Astrocyte (in vitro differentiated cells and primary cell): Measurements from ENCODE around the gene GGT5. TPM values are rescaled to one million over a fixed set of nuclear protein-coding genes. Genes with fewer than 3 reads are reported as not detected.
"Not testable (repeated sequence)": the region's sequence is repeated elsewhere in the genome, so short reads cannot be mapped to it uniquely, and the experiment has no call there.

ENCODE experiments used
- DNase-seq: peaks from one replicate; pipeline ENCODE4 v3.0.0-alpha.2; 2010; ENCODE audit warnings: low read depth
- FAIRE-seq: peaks from 2 replicates; lab custom pipeline; 2011; peaks lifted over from hg19 to GRCh38; lab: Jason Lieb, UNC
- H2AFZ ChIP-seq: 2 replicates; pipeline ENCODE4 v1.6.0; 2012; ENCODE audit warnings: low read depth, low read length, inconsistent platforms
- H3K27ac ChIP-seq: 2 replicates; pipeline ENCODE4 v1.5.1; 2011; ENCODE audit warnings: low read depth, low read length, inconsistent platforms
- H3K27me3 ChIP-seq: 2 replicates; pipeline ENCODE4 v1.6.0; 2011; ENCODE audit warnings: low read length, inconsistent platforms; ENCODE audit not compliant: insufficient read depth
- H3K36me3 ChIP-seq: 2 replicates; pipeline ENCODE4 v1.5.1; 2011; ENCODE audit warnings: low read length, inconsistent platforms; ENCODE audit not compliant: insufficient read depth
- H3K4me1 ChIP-seq: 2 replicates; pipeline ENCODE4 v1.5.1; 2011; ENCODE audit warnings: low read length, inconsistent platforms; ENCODE audit not compliant: insufficient read depth
- H3K4me2 ChIP-seq: 2 replicates; pipeline ENCODE4 v1.6.0; 2012; ENCODE audit warnings: low read length, inconsistent platforms
- H3K4me3 ChIP-seq: 2 replicates; pipeline ENCODE4 v1.5.1; 2011; ENCODE audit warnings: low read depth, mild to moderate bottlenecking, low read length, inconsistent platforms; ENCODE audit not compliant: insufficient read depth
- H3K79me2 ChIP-seq: 2 replicates; pipeline ENCODE4 v1.6.0; 2012; ENCODE audit warnings: mild to moderate bottlenecking, low read length, inconsistent platforms; ENCODE audit not compliant: insufficient read depth
- H3K9ac ChIP-seq: 2 replicates; pipeline ENCODE4 v1.6.0; 2012; ENCODE audit warnings: mild to moderate bottlenecking, low read length, inconsistent platforms
- H3K9me3 ChIP-seq: 2 replicates; pipeline ENCODE4 v1.5.1; 2012; ENCODE audit warnings: low read depth, mild to moderate bottlenecking, low read length, inconsistent platforms; ENCODE audit not compliant: insufficient read depth
- H4K20me1 ChIP-seq: 2 replicates; pipeline ENCODE4 v1.6.0; 2012; ENCODE audit warnings: low read length, inconsistent platforms; ENCODE audit not compliant: insufficient read depth
- H3K27ac Mint-ChIP-seq: one replicate; pipeline ENCODE4 v1.8.0; 2021; ENCODE audit warnings: mild to moderate bottlenecking, mixed read lengths; ENCODE audit not compliant: unreplicated experiment
- H3K27me3 Mint-ChIP-seq: one replicate; pipeline ENCODE4 v1.8.0; 2021; ENCODE audit warnings: low read depth, mixed read lengths; ENCODE audit not compliant: unreplicated experiment
- H3K36me3 Mint-ChIP-seq: one replicate; pipeline ENCODE4 v1.8.0; 2021; ENCODE audit warnings: low read depth, mixed read lengths; ENCODE audit not compliant: unreplicated experiment
- H3K4me1 Mint-ChIP-seq: one replicate; pipeline ENCODE4 v1.8.0; 2021; ENCODE audit warnings: low read depth, mixed read lengths; ENCODE audit not compliant: unreplicated experiment
- H3K4me3 Mint-ChIP-seq: one replicate; pipeline ENCODE4 v1.8.0; 2021; ENCODE audit warnings: mild to moderate bottlenecking, moderate library complexity, mixed read lengths; ENCODE audit not compliant: unreplicated experiment
- H3K9me3 Mint-ChIP-seq: one replicate; pipeline ENCODE4 v1.8.0; 2021; ENCODE audit warnings: mild to moderate bottlenecking, mixed read lengths; ENCODE audit not compliant: unreplicated experiment
- EZH2 ChIP-seq: IDR thresholded peaks from 2 replicates; pipeline ENCODE4 v1.6.1; 2012; ENCODE audit warnings: mild to moderate bottlenecking, low read length, inconsistent platforms; ENCODE audit not compliant: insufficient read depth
- total RNA-seq: library from RNA; stranded (reverse); gene quantifications from 2 replicates; pipeline ENCODE4 v1.2.1, GENCODE V29; 2021
- TF ChIP-seq, protein P1 (sequence below): IDR thresholded peaks from 2 replicates; pipeline ENCODE4 v1.5.1; 2011; ENCODE audit warnings: low read depth, mild to moderate bottlenecking, inconsistent platforms, low read length, moderate library complexity; ENCODE audit not compliant: insufficient read depth

GGT5 gene
- total RNA-seq, 1 donor from 2014 or later, result 0.64 TPM

DNA sequence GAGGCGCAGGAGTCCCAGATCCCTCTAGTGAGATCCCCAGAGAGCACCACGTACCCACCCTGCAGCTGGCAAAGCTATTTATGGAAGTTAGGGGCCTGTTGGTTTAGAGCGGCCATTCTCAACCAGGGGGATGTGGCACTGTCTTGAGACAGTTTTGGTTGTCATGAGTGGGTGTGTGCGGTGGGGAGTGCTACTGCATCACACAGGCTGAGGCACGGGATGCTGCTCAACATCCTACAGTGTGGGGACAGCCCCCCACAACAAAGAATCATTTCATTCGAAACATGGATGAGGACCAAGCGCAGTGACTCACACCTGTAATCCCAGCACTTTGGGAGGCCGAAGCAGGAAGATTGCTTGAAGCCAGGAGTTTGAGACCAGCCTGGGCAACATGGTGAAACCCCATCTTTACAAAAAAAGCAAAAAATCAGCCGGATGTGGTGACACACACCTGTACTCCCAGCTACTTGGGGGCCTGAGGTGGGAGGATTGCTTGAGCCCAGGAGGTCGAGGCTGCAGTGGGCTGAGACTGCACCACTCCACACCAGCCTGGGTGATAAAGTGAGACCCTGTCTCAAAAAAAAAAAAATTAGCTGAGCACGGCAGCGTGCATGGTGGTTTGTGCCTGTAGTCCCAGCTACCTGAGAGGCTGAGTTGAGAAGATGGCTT lies 28.2 kb downstream of the GGT5 start:
- Histone ChIP-seq H3K4me3 (no peak overlapping the region), H3K36me3 (no peaks in the 10 kb centered on the region), H3K4me1 (no peaks in the 10 kb centered on the region), H4K20me1 (no peaks in the 10 kb centered on the region), H2AFZ (no peak overlapping the region), H3K9ac (no peak overlapping the region), H3K4me2 (no peak overlapping the region), H3K27ac (no peak overlapping the region), H3K79me2 (no peaks in the 10 kb centered on the region), H3K9me3 (no peaks in the 10 kb centered on the region), H3K27me3 (no peaks in the 10 kb centered on the region)
- no peaks in the 10 kb centered on the region for H3K4me1 Mint-ChIP-seq
- H3K36me3 Mint-ChIP-seq, result peaks cover 7% of the 10 kb centered on the region
- peaks cover 12% of the 10 kb centered on the region for H3K9me3 Mint-ChIP-seq
- FAIRE-seq, result no peak
- H3K27me3 Mint-ChIP-seq, result peaks cover 12% of the 10 kb centered on the region
- TF ChIP-seq, protein P1, sequence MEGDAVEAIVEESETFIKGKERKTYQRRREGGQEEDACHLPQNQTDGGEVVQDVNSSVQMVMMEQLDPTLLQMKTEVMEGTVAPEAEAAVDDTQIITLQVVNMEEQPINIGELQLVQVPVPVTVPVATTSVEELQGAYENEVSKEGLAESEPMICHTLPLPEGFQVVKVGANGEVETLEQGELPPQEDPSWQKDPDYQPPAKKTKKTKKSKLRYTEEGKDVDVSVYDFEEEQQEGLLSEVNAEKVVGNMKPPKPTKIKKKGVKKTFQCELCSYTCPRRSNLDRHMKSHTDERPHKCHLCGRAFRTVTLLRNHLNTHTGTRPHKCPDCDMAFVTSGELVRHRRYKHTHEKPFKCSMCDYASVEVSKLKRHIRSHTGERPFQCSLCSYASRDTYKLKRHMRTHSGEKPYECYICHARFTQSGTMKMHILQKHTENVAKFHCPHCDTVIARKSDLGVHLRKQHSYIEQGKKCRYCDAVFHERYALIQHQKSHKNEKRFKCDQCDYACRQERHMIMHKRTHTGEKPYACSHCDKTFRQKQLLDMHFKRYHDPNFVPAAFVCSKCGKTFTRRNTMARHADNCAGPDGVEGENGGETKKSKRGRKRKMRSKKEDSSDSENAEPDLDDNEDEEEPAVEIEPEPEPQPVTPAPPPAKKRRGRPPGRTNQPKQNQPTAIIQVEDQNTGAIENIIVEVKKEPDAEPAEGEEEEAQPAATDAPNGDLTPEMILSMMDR, result no peak
- no peak for TF ChIP-seq EZH2
- no peak for DNase-seq
- H3K27ac Mint-ChIP-seq, result no peak overlapping the region
- no peak overlapping the region for H3K4me3 Mint-ChIP-seq

GRCh38 chr22:24214467-24215285 lies 30.2 kb downstream of the GGT5 start:
- Mint-ChIP-seq H3K36me3 (peaks cover 7% of the 10 kb centered on the region), H3K4me1 (no peaks in the 10 kb centered on the region), H3K27me3 (peaks cover 8% of the 10 kb centered on the region), H3K27ac (no peak overlapping the region), H3K4me3 (no peak overlapping the region), H3K9me3 (peaks cover 9% of the 10 kb centered on the region)
- H4K20me1 ChIP-seq, result no peaks in the 10 kb centered on the region
- H3K9ac ChIP-seq, result no peak overlapping the region
- no peak overlapping the region for H2AFZ ChIP-seq
- no peaks in the 10 kb centered on the region for H3K27me3 ChIP-seq
- H3K36me3 ChIP-seq, result no peaks in the 10 kb centered on the region
- TF ChIP-seq EZH2, result no peak
- TF ChIP-seq, protein P1, result no peak
- no peak for DNase-seq
- no peak for FAIRE-seq
- peaks cover 2% of the 10 kb centered on the region for H3K4me1 ChIP-seq
- no peaks in the 10 kb centered on the region for H3K79me2 ChIP-seq
- no peak overlapping the region for H3K4me3 ChIP-seq
- H3K27ac ChIP-seq, result no peak overlapping the region
- no peak overlapping the region for H3K4me2 ChIP-seq
- H3K9me3 ChIP-seq, result no peaks in the 10 kb centered on the region

DNA sequence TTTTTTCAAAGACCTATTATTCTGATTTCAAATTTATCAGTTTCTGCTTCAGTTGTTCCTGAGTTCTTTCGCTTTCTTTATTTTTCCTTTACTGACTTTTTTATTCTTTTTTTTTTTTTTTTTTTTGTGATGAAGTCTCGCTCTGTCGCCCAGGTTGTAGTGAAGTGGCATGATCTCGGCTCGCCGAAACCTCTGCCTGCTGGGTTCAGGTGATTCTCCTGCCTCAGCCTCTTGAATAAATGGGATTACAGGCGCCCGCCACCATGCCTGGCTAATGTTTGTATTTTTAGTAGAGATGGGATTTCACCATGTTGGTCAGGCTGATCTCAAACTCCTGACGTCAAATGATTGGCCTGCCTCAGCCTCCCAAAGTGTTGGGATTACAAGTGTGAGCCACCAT lies 31.8 kb downstream of the GGT5 start:
- DNase-seq, H3K79me2 ChIP-seq, H3K27ac Mint-ChIP-seq, H2AFZ ChIP-seq, FAIRE-seq, H3K27ac ChIP-seq, H3K4me2 ChIP-seq, H4K20me1 ChIP-seq, H3K9me3 ChIP-seq, H3K4me1 Mint-ChIP-seq, H3K4me3 Mint-ChIP-seq, H3K4me3 ChIP-seq, H3K9ac ChIP-seq, H3K4me1 ChIP-seq, H3K9me3 Mint-ChIP-seq, H3K36me3 ChIP-seq, H3K27me3 ChIP-seq, H3K27me3 Mint-ChIP-seq, H3K36me3 Mint-ChIP-seq: not testable (repeated sequence)

DNA sequence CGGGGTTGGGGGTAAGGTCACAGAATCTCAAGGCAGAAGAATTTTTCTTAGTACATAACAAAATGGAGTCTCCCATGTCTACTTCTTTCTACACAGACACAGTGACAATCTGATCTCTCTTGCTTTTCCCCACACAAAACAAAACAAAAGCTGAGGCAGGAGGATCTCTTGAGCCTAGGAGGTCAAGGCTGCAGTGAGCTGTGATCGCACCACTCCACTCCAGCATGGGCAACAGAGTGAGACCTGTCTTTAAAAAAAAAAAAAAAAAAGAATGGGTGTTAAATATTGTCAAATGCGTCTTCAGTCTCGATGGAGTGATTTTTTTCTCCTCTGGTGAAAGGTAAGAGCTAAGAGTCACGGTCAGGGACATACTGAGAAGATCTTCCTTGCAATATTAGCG lies 33.2 kb downstream of the GGT5 start:
- H3K79me2 ChIP-seq, H3K9me3 ChIP-seq, H3K36me3 Mint-ChIP-seq, H3K4me3 ChIP-seq, H3K27ac ChIP-seq, H2AFZ ChIP-seq, H3K27me3 ChIP-seq, H3K4me3 Mint-ChIP-seq, FAIRE-seq, H3K36me3 ChIP-seq, H4K20me1 ChIP-seq, H3K9ac ChIP-seq, H3K27me3 Mint-ChIP-seq, DNase-seq, H3K4me2 ChIP-seq, H3K27ac Mint-ChIP-seq, H3K9me3 Mint-ChIP-seq: not testable (repeated sequence)
- peaks cover 19% of the 10 kb centered on the region for H3K4me1 ChIP-seq
- peaks cover 14% of the 10 kb centered on the region for H3K4me1 Mint-ChIP-seq
